Suppressor macrophage treated with lipopolysaccharide for 4 hours (primary cell): Measurements from ENCODE around the gene KCNJ14.
A peak's percentile ranks its signal among the peaks of the same experiment; 100 is the strongest.
"Not testable (repeated sequence)": the region's sequence is repeated elsewhere in the genome, so short reads cannot be mapped to it uniquely, and the experiment has no call there.

Source experiments
- DNase-seq: peaks from one replicate; pipeline ENCODE4 v3.0.0-alpha.2; 2020

KCNJ14 gene

DNA sequence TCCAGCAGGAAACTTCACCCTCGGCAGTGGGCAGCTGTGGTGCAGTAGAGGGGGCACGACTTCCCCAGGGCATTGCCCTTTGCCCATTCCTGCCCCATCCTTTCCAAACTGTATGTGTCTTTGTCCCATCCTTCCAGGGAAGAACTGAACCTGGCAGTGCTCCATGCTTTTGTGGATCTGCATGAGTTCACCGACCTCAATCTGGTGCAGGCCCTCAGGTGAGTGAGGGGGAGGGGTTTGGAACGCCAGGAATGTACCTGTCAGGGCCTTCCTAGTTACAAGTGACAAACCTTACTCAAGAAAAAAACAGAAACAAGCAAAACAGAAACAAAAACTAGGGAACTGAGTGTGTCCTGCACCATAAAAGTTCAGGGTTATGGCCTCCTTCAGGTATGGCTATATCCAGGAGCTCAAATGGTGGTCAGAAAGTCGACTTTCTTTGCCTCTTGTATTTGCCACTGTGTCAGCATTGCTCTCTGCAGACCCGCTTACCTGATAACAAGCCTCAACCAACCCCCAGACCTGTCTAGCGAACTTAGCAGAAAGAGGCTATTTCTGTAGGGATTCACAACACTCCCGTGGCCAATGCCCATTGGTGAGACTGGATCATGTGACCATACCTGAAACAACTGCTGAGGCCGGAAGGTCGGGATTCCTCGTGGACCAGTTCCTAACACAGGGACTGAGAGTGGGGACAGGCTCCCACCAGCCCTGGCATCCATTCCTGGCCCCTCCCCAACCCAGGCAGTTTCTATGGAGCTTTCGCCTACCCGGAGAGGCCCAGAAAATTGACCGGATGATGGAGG, 18.0 kb downstream of the KCNJ14 start:
- no peak for DNase-seq

DNA sequence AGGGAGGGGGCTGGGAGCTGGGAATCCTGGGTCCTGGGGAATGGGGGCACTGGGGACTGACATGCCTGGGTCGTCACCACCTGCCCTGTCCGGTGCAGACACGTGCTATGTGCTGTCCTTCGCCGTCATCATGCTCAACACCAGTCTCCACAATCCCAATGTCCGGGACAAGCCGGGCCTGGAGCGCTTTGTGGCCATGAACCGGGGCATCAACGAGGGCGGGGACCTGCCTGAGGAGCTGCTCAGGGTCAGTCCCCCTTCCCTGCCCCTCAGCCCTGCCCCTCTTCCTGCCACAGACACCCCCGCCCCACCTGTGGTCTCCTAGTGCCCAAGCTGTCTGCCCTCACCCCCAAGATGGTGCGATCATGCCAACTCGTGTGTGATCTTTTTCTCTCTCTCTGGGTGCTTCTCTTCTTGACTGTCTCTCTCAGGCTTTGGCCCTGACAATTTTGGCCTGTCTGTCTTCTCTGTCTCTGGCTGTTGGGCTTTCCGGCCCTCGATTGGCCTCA, 18.8 kb downstream of the KCNJ14 start:
- DNase-seq: no peak

DNA sequence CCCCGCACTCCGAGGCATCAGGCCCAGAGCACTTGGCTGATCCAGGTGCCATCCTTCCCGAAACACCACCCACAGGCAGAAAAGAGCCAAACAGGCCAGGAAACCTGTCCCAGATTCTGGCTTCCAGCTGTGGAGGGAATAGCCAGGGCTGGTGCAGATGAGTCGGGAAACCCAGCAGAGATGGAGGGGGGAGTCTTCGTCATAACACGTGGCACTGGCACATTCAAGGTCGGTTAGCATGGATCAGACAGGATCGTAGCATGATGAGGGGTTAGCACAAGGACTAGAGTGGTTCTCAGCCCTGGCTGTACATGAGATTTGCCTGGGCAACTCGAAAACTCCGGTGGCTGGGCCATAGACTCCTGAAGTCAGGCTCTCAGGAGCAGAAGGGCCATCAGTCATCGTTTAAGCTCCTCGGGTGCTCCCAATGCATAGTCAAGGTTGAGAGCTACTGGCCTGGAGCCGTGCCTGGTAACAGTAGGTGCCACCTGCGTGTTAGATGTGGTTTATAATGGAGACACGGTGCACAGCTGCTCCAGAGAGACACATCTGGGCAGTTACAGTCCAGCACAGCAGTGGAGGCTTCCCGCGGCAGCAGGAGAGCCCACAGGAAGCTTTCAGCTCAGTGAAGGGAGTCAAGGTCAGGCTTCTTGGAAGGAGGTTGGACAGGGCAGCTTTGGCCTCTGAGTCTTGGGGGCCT, 20.1 kb downstream of the KCNJ14 start:
- no peak for DNase-seq

DNA sequence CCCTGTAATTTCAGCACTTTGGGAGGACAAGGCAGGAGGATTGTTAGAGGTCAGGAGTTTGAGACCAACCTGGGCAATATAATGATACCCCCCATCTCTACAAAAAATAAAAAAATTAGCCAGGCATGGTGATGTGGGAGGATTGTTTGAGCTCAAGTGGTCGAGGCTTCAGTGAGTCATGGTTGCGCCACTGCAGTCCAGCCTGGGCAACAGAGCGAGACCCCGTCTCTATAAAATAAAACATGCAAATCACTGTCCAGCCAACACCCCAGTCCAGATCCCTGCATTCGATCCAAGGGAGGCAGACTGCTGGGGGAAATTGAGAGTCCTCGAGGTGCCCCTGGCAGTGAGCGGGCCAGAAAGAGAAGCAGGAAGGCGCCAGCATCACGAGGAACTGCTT, 20.8 kb downstream of the KCNJ14 start:
- no peak for DNase-seq

DNA sequence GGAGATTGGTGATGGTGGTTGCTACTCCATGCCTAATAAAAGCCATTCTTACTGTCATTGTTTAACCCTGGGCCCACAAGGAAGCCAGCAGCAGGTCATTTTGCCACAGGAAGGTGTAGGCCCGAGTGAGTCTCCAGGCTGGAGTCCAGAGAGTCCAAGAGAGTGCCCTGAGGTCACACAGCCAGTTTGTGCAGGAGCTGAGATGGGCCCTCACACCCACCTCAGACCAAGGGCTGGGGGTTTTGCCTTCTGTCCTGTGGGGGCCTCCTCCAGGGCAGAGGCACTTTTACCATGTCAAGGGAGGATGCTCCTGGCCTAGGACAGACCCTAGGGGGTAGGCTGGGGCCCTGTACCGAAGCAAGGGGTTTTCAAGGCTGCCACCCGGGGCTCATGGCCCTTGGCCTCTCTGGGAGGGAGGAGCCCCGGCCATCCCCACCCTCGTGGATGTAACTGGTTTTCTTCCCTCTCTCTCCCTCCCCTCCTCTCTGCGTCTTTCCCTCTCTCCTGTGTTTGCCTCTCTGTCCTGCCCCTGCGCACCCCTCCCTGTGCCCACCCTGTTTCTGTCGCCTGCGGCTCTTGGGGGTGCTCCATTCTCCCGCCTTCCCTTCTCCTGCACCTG, 21.8 kb downstream of the KCNJ14 start:
- no peak for DNase-seq

DNA sequence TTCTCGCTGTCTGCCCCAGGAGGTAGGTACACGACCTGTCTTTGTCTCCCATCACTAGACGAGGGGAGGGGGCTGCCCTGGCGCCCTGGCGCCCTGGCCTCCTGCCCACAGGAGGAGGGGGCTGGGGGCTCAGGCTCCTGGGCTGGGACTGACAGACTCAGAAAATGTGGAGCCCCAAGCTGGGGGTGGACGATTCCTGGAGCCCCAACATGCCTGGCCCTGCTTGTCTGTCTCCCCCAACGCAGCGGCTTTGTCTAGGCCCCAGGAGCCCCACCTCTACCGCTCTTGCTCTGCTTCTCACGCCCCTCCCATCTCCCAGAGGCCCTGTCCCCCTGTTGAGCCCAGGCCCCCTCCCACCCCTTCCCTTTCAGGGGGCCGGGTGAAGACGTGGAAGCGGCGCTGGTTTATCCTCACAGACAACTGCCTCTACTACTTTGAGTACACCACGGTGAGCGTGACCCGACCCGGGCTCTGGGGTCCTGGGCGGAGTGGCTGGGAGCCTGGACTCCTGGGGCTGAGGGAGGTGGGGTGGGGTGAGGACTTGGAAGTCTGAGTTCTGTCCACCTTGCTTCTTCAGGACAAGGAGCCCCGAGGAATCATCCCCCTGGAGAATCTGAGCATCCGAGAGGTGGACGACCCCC, 22.4 kb downstream of the KCNJ14 start:
- DNase-seq: no peak

DNA sequence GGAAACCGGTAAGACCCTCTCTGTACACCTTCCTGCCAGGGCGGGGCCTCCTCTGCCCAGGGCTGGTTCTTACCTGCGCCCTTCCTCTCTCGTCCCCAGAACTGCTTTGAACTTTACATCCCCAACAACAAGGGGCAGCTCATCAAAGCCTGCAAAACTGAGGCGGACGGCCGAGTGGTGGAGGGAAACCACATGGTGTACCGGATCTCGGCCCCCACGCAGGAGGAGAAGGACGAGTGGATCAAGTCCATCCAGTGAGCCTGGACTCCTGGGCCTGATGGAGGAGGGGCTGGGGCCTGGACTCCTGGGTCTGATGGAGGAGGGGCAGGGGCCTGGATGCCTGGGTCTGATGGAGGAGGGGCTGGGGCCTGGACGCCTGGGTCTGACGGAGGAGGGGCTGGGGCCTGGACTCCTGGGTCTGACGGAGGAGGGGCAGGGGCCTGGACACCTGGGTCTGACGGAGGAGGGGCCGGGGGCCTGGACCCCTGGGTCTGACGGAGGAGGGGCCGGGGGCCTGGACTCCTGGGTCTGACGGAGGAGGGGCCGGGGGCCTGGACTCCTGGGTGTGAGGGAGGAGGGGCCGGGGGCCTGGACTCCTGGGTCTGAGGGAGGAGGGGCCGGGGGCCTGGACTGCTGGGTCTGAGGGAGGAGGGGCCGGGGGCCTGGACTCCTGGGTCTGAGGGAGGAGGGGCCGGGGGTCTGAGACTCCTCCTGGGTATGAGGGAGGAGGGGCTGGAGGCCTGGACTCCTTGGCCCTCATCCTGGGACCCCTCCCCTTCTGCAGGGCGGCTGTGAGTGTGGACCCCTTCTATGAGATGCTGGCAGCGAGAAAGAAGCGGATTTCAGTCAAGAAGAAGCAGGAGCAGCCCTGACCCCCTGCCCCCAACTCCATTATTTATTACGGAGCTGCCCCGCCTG, 23.2 kb downstream of the KCNJ14 start:
- DNase-seq: no peak

DNA sequence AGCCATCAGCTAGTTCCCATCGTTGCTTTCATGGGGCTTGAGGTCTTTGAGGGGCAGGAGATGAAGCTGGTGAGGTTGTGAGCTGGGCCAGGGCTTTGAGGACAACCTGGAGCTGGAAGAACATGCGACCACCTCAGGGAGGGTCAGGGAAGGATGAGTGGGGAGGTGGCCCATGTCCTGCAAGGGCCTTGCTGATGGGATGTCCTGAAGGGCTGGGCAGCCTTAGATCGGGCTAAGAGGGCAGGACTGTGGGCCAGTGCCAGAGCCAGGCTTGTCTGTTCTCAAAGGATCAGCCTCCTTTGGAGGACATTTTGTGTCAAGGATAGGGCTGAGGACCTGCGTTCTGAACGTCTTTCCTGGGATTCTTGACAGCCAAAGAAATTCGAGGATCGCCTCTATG, 24.3 kb downstream of the KCNJ14 start:
- DNase-seq: no peak

DNA sequence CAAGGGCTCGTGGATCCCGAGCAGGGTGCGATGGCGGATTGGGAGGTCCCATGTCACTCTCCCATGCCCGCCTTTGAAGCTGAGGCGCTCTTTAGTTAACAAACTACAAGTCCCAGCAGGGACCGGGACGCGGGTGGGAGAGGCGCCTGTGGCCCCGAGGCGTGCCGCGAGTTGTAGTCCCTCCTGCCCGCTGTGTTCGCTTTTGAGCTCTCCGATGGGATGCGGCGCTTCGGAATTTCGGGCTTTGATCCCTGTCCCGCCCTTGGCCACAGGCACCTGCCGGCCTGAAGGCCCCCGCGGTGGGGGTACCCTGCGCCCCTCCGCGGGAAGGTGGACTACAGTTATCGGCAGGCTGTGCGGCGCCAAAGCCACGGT, 24.8 kb downstream of the KCNJ14 start:
- DNase-seq: peak; percentile 18

DNA sequence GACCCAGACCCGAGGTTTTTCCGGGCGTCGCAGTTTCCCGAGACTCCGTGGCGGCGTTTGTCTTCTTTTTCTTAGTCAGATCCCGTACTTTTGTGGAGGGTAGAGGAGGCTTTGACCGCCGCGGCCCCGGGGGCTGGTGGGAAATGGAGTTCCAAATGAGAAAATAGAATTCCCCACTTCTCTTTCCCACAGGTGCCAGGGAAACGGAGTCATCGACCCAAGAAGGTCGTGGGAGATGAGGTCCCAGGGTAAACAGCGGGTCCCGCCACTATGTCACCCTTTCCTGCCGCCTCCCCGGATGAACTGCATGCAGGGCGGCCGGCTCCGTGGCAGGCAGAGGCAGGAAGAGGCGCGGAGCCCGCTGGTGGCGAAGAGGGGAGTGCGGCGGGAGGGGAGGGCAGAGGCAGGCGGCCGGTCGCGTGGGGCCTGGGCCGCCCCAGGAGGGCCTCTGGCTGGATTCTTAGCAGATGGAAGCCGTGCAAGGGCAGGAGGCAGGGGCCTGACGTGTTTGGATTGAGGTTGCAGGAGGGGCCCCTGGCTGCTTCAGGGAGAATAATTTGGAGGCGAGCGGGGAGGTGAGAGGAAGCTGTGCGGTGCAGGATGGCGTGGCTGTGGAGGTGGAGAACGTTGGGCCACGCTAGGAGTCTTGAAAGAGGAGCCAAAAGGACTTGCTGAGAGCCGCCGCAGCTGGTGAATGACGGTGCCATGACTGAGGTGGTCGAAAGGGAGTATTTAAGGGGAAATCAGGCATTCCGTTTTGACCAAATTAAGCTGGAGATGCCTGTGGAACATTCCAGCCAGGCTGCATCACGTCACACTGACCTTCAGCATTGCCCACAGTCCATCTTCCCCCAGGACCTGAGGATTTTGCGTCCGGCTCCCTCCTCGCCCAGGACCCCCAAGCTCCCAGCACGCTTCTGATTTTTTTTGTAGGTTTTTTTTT, 25.5 kb downstream of the KCNJ14 start:
- DNase-seq: peak; percentile 49

DNA sequence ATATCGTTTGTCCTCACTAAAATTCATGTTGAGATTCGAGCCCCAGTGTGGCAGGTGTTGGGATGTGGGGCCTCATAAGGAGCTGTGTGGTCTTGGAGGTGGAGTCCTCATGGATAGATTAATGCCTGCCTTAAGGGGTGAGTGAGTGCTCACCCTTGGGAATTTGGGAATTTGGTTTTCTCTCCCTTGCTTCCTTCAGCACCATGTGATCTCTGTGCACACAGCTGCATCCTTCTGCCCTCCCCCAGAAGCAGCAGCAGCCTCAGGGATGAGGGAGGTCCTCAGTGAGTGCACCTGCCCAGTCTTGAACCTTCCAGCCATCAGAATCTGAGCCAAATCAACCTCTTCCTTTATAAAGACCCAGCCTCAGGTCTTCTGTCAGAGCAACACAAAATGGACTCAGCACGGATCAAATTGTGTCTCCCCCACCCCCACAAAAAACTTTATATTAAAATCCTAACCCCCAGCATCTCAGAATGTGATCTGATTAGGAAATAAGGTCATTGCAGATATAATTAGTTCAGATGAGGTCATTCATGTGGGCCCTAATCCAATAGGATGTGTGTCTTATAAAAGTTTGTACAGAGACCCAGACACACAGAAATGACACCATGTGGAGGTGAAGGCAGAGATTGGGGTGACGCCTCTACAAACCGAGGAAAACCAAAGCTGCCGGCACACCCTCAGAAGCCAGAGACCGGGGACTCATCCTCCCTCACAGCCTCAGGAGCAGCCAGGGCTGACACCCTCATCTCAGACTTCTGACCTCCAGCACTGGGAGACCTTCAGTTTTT, 26.7 kb downstream of the KCNJ14 start:
- DNase-seq: no peak

DNA sequence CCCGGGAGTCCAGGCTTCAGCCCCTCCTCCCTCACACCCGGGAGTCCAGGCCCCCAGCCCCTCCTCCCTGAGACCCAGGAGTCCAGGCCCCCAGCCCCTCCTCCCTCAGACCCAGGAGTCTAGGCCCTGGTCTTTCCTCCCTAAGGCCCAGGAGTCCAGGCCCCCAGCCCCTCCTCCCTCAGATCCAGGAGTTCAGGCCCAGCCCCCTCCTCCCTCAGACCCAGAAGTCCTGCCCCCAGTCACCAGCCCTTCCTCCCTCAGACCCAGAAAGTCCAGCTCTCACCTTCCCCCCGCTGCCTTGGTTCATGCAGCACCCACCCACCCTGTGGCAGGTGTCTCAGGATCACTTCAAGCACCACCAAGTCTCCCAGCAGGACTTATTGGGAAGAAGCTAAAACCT, 27.9 kb downstream of the KCNJ14 start:
- no peak for DNase-seq

DNA sequence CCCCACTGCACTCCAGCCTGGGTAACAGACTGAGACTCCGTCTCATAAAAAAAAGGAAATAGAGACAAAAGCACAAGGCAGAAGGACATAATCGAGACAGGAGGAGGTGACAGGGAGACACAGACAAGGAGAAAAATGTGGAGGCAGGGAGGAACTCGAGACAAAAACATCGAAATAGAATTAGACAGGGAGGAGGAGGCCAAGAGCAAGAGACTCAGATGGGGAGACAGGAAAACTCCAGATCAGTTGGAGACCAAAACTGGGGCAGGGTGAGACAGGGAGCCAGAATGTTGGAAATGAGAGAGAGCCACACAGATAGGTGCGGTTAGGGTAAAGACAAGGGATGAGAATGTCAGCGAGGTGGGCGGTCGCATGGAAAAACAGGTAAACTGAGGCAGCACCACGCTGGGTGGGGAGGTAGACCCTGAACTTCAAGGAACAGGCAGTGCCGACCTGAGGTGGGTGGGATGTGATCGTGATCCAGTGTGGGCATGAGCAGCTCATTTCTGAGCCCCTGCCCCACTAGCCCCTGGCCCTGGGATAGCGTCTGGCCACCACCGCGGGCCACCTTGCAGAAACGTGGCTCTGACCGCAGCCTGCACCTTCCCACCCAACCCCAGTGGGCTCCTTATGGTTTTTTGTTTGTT, 29.0 kb downstream of the KCNJ14 start:
- no peak for DNase-seq

DNA sequence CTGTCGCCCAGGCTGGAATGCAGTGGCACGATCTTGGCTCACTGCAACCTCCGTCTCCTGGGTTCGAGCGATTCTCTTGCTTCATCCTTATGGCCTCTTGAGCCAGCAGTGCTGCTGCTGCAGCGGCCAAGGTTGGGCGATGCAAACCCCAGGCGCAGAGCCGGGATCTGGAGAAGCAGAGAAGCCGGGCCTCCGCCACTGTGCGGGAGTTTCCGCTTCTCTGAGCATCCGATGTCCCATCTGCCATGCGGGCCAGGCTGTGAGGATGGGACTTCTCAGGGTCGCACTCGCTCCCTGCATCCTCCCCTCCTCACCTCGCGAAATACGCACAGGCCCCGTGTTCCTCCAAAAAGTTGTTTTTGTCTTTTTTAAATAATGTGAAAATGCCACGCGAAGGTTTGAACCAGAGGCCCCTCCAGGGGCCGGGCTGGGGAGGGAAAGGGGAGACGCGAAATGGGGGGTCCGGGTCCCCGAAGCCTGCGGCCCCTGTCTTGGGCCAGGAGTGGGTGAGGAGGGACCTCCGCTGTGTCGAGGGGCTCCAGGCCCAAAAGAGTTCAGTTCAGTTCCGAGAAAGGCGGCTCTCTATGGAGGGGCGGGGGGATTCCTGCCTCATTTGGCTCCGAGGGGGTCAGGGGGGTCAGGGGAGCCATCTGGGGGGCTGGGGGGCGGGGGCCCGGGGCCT, 29.7 kb downstream of the KCNJ14 start:
- DNase-seq: no peak

DNA sequence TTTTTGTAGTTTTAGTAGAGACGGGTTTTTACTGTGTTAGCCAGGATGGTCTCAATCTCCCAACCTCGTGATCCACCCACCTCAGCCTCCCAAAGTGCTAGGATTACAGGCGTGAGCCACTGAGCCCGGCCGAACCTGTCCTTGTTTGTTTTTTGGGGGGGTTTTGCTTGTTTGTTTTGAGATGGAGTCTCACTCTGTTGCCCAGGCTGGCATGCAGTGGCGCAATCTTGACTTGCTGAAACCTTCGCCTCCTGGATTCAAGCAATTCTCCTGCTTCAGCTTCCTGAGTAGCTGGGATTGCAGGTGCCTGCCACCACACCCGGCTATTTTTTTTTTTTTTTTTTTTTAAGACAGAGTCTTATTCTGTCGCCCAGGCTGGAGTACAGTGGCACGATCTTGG, 31.3 kb downstream of the KCNJ14 start:
- not testable (repeated sequence) for DNase-seq

DNA sequence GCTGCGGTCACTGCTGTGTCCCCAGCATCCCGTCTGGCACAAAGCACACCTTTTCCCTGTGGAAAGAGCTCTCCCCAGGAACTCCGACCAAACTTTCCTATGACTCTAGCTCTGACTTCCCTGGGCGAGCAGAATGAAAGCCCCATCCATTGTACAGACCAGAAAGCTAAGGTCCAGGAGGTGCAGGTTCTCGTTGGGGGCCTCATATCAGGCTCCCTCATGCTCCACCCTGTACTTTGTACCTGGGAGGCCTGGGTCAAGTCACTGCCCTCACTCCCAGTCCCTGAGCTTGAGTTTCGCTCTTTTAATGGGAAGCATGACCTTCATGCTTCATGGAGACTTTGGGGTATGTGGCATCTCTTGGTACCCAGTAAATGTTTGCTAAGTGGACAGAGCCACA, 32.2 kb downstream of the KCNJ14 start:
- DNase-seq: no peak

DNA sequence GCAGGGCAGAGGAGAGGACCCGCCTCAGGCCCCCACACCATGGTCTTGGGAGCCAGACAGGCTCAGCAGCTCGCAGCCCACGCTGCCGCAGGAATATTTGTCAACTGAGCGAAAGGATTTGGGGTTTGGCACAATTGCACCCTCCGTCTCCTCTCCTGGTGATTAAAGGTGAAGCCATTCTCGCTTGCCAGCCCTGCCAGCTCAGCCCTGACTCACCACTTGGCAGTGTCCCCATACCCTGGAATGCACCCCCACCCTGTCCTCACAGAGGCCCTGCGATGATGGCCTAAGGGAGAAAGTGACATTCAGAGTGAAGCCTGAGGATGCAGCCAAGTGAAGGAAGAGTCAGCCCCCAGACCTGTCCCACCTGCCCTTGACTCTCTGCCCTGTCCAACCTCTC, 32.6 kb downstream of the KCNJ14 start:
- DNase-seq: no peak

DNA sequence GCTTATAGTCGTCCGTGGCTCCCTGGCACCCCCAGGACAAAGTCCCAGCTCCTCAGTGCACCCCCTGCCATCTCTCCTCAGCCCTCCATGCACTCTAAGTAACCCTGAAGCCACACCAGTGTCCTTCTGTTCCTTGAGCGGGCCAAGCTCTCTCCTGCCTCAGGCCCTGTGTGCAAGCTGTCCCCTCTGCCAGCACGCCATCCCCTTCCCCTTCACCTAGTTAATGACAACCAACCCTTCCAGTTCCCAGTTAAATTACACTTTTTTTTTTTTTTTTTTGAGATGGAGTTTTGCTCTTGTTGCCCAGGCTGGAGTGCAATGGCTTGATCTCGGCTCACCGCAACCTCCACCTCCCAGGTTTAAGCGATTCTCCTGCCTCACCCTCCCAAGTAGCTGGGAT, 33.1 kb downstream of the KCNJ14 start:
- DNase-seq: not testable (repeated sequence)

DNA sequence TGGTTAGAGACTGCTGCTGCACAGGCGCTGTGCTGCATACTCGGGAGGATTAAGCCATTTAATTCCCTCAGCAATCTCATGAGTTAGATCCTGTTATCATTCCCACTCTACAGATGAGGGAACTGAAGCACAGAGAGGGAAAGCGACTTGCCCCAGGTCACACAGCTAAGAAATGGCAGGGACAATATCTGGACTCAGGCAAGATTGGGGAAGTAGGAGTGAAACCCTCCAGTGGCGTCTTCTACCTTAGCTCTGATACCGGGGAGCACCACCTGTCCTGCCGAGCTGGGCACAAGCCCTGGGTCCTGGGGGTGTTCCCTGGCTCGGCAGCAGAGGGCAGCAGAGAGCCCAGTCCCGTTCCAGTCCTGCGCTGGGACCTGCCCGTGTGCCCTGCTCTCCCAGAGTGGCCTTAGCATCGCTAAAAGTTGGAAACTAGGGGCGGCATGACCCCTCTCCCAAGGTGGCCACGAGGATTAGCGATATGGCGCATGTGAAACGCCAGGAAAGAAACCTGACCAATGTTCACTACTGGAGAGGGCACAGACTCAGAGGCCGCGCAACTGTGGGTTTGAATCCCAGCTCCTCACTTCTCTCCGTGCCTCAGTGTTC, 34.3 kb downstream of the KCNJ14 start:
- peak; percentile 82 for DNase-seq
